ENCODE data around the gene RAB12.
"Not testable (repeated sequence)": the region's sequence is repeated elsewhere in the genome, so short reads cannot be mapped to it uniquely, and the experiment has no call there.

Gene RAB12

GRCh38 chr18:8616028-8616401 is 6.8 kb downstream of the RAB12 start:
- Histone ChIP-seq H3K4me1 (ENCODE audit: control insufficient read depth in 1 of 2, insufficient read depth in 1 of 2, low read depth in 1 of 2, low read length in 1 of 2) (peaks cover 0 to 6% of the 10 kb centered on the region in 2 experiments), H3K36me3 (no peaks in the 10 kb centered on the region), H3K9me3 (no peaks in the 10 kb centered on the region), H3K4me3 (ENCODE audit: low read depth in 1 of 2, low read length in 1 of 2) (no peak overlapping the region), H3K27me3 (peaks cover 3% of the 10 kb centered on the region), H3K27ac (no peak overlapping the region)
- TF ChIP-seq, protein P1, sequence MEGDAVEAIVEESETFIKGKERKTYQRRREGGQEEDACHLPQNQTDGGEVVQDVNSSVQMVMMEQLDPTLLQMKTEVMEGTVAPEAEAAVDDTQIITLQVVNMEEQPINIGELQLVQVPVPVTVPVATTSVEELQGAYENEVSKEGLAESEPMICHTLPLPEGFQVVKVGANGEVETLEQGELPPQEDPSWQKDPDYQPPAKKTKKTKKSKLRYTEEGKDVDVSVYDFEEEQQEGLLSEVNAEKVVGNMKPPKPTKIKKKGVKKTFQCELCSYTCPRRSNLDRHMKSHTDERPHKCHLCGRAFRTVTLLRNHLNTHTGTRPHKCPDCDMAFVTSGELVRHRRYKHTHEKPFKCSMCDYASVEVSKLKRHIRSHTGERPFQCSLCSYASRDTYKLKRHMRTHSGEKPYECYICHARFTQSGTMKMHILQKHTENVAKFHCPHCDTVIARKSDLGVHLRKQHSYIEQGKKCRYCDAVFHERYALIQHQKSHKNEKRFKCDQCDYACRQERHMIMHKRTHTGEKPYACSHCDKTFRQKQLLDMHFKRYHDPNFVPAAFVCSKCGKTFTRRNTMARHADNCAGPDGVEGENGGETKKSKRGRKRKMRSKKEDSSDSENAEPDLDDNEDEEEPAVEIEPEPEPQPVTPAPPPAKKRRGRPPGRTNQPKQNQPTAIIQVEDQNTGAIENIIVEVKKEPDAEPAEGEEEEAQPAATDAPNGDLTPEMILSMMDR (IDR thresholded peaks at IDR 0.05), result no peak

DNA sequence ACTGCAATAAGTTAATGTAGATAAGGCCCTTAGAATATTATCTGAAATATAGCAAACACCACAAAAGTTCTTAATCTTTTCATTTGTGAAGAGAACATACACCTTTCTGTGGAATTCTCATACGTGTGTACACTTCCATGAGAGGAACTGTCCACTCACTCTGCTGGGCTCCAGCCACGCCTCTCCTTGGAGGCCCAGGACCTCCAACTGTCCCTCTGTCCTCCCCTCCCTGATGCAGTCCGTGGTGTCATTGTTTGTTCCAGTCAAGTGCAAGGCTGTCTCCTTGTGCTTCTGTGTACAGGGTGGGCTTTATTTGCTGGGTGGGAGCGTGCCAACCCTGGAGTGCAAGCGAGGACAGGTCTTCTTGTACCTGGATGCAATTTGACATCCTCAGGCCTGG is 8.7 kb downstream of the RAB12 start:
- peaks cover 0 to 4% of the 10 kb centered on the region in 2 experiments for H3K4me1 ChIP-seq (ENCODE audit: control insufficient read depth in 1 of 2, insufficient read depth in 1 of 2, low read depth in 1 of 2, low read length in 1 of 2)
- H3K27ac ChIP-seq, result no peak overlapping the region
- H3K9me3 ChIP-seq, result no peaks in the 10 kb centered on the region
- no peak overlapping the region for H3K4me3 ChIP-seq (ENCODE audit: low read depth in 1 of 2, low read length in 1 of 2)
- no peaks in the 10 kb centered on the region for H3K36me3 ChIP-seq
- TF ChIP-seq, protein P1 (IDR thresholded peaks at IDR 0.05), result no peak
- no peaks in the 10 kb centered on the region for H3K27me3 ChIP-seq

GRCh38 chr18:8619041-8619440 is 9.8 kb downstream of the RAB12 start:
- no peaks in the 10 kb centered on the region for H3K9me3 ChIP-seq
- H3K27ac ChIP-seq, result no peak overlapping the region
- TF ChIP-seq, protein P1 (IDR thresholded peaks at IDR 0.05), result no peak
- H3K4me3 ChIP-seq (ENCODE audit: low read depth in 1 of 2, low read length in 1 of 2), result no peak overlapping the region
- H3K36me3 ChIP-seq, result no peaks in the 10 kb centered on the region
- peaks cover 7 to 13% of the 10 kb centered on the region in 2 experiments for H3K4me1 ChIP-seq (ENCODE audit: control insufficient read depth in 1 of 2, insufficient read depth in 1 of 2, low read depth in 1 of 2, low read length in 1 of 2)
- H3K27me3 ChIP-seq, result no peaks in the 10 kb centered on the region

- peaks cover 7 to 13% of the 10 kb centered on the region in 2 experiments for H3K4me1 ChIP-seq (ENCODE audit: control insufficient read depth in 1 of 2, insufficient read depth in 1 of 2, low read depth in 1 of 2, low read length in 1 of 2)
- H3K9me3 ChIP-seq, result no peaks in the 10 kb centered on the region
- no peak overlapping the region for H3K4me3 ChIP-seq (ENCODE audit: low read depth in 1 of 2, low read length in 1 of 2)
These were observed 10.8 kb downstream of the RAB12 start for GRCh38 chr18:8619835-8620577.

DNA sequence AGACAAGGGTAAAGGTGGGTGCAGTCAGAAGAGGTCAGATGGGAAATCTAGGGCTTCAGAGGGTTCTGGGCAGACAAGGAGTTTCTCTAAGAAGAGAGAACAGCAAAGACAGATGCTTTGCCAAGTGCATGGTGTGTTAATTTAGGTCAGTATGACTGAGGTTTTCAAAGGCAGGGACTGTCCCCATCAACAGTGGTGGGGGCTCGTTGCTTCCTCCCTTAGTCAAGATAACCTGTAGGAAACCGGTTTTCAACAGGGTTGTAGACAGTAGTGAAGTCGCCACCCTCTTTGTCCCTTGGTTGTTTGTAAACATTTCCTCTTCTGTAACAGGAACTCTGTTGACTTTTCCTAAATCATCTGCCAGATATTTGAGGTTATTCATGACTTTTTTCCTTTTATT is 11.6 kb downstream of the RAB12 start:
- no peak overlapping the region for H3K27ac ChIP-seq
- H3K27me3 ChIP-seq, result no peaks in the 10 kb centered on the region

More at GRCh38 chr18:8619835-8620577, 10.8 kb downstream of the RAB12 start:
- no peak overlapping the region for H3K27ac ChIP-seq
- no peaks in the 10 kb centered on the region for H3K36me3 ChIP-seq
- TF ChIP-seq, protein P1 (IDR thresholded peaks at IDR 0.05), result no peak
- H3K27me3 ChIP-seq, result no peaks in the 10 kb centered on the region

DNA sequence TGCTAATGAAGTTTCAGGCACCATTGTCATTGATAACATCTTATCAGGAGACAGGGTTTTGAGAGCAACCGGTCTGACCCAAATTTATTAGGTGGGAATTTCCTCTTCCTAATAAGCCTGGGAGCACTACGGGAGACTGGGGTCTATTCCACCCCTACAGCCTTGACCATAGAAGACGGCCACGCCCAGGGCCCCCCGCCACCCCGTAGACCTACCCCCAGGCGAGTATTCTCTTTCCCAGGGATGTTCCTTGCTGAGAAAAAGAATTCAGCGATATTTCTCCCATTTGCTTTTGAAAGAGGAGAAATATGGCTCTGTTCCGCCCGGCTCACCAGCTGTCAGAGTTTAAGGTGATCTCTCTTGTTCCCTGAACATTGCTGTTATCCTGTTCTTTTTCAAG is 13.4 kb downstream of the RAB12 start:
- not testable (repeated sequence) for H3K4me3 ChIP-seq (ENCODE audit: low read depth in 1 of 2, low read length in 1 of 2); H3K9me3 ChIP-seq; H3K27me3 ChIP-seq; H3K27ac ChIP-seq; H3K4me1 ChIP-seq (ENCODE audit: control insufficient read depth in 1 of 2, insufficient read depth in 1 of 2, low read depth in 1 of 2, low read length in 1 of 2)
- H3K36me3 ChIP-seq, result peaks cover 24% of the 10 kb centered on the region

More for the DNA sequence above, 11.6 kb downstream of the RAB12 start:
- Histone ChIP-seq H3K4me1 (ENCODE audit: control insufficient read depth in 1 of 2, insufficient read depth in 1 of 2, low read depth in 1 of 2, low read length in 1 of 2) (peaks cover 7 to 9% of the 10 kb centered on the region in 2 experiments), H3K4me3 (ENCODE audit: low read depth in 1 of 2, low read length in 1 of 2) (no peak overlapping the region), H3K9me3 (no peaks in the 10 kb centered on the region), H3K36me3 (peaks cover 7% of the 10 kb centered on the region)
- TF ChIP-seq, protein P1 (IDR thresholded peaks at IDR 0.05), result no peak
